Stomach (tissue), 9 donors: ENCODE data around the gene HMOX2. TPM values are rescaled to one million over a fixed set of nuclear protein-coding genes. Genes with fewer than 3 reads are reported as not detected.
A peak's percentile ranks its signal among the peaks of the same experiment; 100 is the strongest.

Experiments used
- DNase-seq, 2 donors: peaks; one replicate each; pipeline versions ENCODE4 v3.0.0 to v3.0.0-alpha.2; 2013 to 2019
- H3K27ac ChIP-seq, 5 donors: fragments of 200-600 bp in 4 of 5; sonication (generic) in 4 of 5; one replicate each; pipeline ENCODE4 v1.5.1; 2013 to 2019; ENCODE audit warnings: mild to moderate bottlenecking in 1 of 5, moderate library complexity in 1 of 5
- H3K27me3 ChIP-seq, 3 donors: fragments of 200-600 bp; sonication (generic); one replicate each; pipeline ENCODE4 v1.5.1; 2017 to 2019; ENCODE audit warnings: mixed run types in 1 of 3
- H3K36me3 ChIP-seq, 4 donors: fragments of 200-600 bp; sonication (generic); 1 replicate in 3 of 4; 2 replicates in 1 of 4; pipeline ENCODE4 v1.5.1; 2016 to 2019
- H3K4me1 ChIP-seq, 4 donors: fragments of 200-600 bp; sonication (generic); one replicate each; pipeline ENCODE4 v1.5.1; 2016 to 2019
- H3K4me3 ChIP-seq, 4 donors: fragments of 200-600 bp; sonication (generic) in 3 of 4; one replicate each; pipeline ENCODE4 v1.5.1; 2016 to 2019; ENCODE audit warnings: mild to moderate bottlenecking in 1 of 4
- H3K9me3 ChIP-seq, 4 donors: fragments of 200-600 bp; sonication (generic); one replicate each; pipeline ENCODE4 v1.5.1; 2016 to 2019
- CTCF ChIP-seq, 7 experiments: fragments of 450-650 bp in 4 of 7; fragments of 200-600 bp in 3 of 7; sonication (generic) in 3 of 7; IDR thresholded peaks; one replicate each; pipeline ENCODE4 v1.5.1; 2016 to 2019; ENCODE audit warnings: antibody characterized with exemption in 7 of 7, control low read depth in 2 of 7, mild to moderate bottlenecking in 1 of 7
- EP300 ChIP-seq: sonication (generic); formaldehyde crosslinking; IDR thresholded peaks from one replicate; pipeline ENCODE4 v1.6.1; 2017; ENCODE audit warnings: antibody characterized with exemption
- POLR2A ChIP-seq, 4 donors: fragments of 450-650 bp; IDR thresholded peaks; one replicate each; pipeline ENCODE4 v1.6.1; 2016; ENCODE audit warnings: antibody characterized with exemption in 4 of 4, control low read depth in 2 of 4, mild to moderate bottlenecking in 1 of 4, moderate library complexity in 1 of 4
- POLR2AphosphoS5 ChIP-seq, 3 donors: sonication (generic); formaldehyde crosslinking; IDR thresholded peaks; one replicate each; pipeline ENCODE4 v1.6.1; 2016; ENCODE audit warnings: antibody characterized with exemption in 3 of 3
- WGBS, 5 donors: extraction: QIAGEN DNeasy Blood & Tissue Kit in 3 of 5; methylation state at CpG; one replicate each; pipeline versions ENCODE4 v1.1.5 to v1.1.7; 2013 to 2018; 5-methylcytosine and 5-hydroxymethylcytosine counted together
- intact Hi-C: fragments of 100-400 bp; cut with DNase I; formaldehyde crosslinking; loops from one replicate; pipeline ENCODE4 v1.15.1; 2023; ENCODE audit warnings: low total_unique reads
- polyA plus RNA-seq, 3 donors: library from polyadenylated mRNA; stranded (reverse); fragments of 200-250 nt; gene quantifications; one replicate each; pipeline ENCODE4 v1.2.3, GENCODE V29; 2013
- total RNA-seq, 5 donors: library from RNA; depleted of rRNA; stranded (reverse); fragments of >200 nt; gene quantifications; one replicate each; pipeline versions ENCODE4 v1.1.0 to v1.2.3, GENCODE V29; 2014 to 2016
- donor health status: healthy with polysubstance abuse.
- donor health status: Bipolar disorder and iron deficiency.
- donor health status: healthy.

HMOX2 gene
- total and polyA plus RNA-seq, 8 donors, result 6.4 to 175 (median 70.2) TPM

GRCh38 chr16:4512473-4512872 is 36.3 kb downstream of the HMOX2 start:
- intact Hi-C loops, result no loop called here
- Histone ChIP-seq H3K9me3 (no peaks in the 10 kb centered on the region), H3K27ac (peak overlapping the region in 3 of 5 donors; percentile 1 to 82 (median 75)), H3K4me1 (peaks cover 29 to 77% (median 50%) of the 10 kb centered on the region in 4 donors), H3K27me3 (no peaks in the 10 kb centered on the region), H3K4me3 (no peak overlapping the region), H3K36me3 (peaks cover 56 to 70% (median 69%) of the 10 kb centered on the region in 4 donors)
- WGBS, 5 donors, result 79 to 90% (median 84%) methylated on average over 5 to 10 of the region's 10 CpGs
- DNase-seq, result no peak
- TF ChIP-seq POLR2A (IDR thresholded peaks at IDR 0.05), result no peak
- TF ChIP-seq CTCF (IDR thresholded peaks at IDR 0.05), result no peak
- no peak for TF ChIP-seq EP300
- no peak for TF ChIP-seq POLR2AphosphoS5 (IDR thresholded peaks at IDR 0.05)

- Histone ChIP-seq H3K4me1 (peaks cover 29 to 84% (median 50%) of the 10 kb centered on the region in 4 donors), H3K4me3 (no peak overlapping the region), H3K36me3 (peaks cover 48 to 62% (median 61%) of the 10 kb centered on the region in 4 donors), H3K27ac (peak overlapping the region in 3 of 5 donors; percentile 73 to 82 (median 75)), H3K9me3 (no peaks in the 10 kb centered on the region), H3K27me3 (no peaks in the 10 kb centered on the region)
- WGBS, 5 donors, result 66 to 82% (median 75%) methylated on average over 15 to 19 of the region's 19 CpGs
- no peak for TF ChIP-seq EP300
- no peak for TF ChIP-seq POLR2A (IDR thresholded peaks at IDR 0.05)
- TF ChIP-seq POLR2AphosphoS5 (IDR thresholded peaks at IDR 0.05), result no peak
- TF ChIP-seq CTCF (IDR thresholded peaks at IDR 0.05), result no peak
- intact Hi-C loops, result no loop called here
- DNase-seq, result no peak
Measured at GRCh38 chr16:4513086-4513860, 37.1 kb downstream of the HMOX2 start.

- intact Hi-C loops, result no loop called here
- no peak for DNase-seq
- H3K36me3 ChIP-seq, result peaks cover 42 to 56% (median 55%) of the 10 kb centered on the region in 4 donors
Measured at GRCh38 chr16:4513881-4514280, 37.7 kb downstream of the HMOX2 start.

GRCh38 chr16:4514606-4515005 is 38.4 kb downstream of the HMOX2 start:
- no peaks in the 10 kb centered on the region for H3K27me3 ChIP-seq
- H3K4me3 ChIP-seq, result no peak overlapping the region
- DNase-seq, result no peak
- 22 to 48% (median 30%) methylated on average over 7 of the region's 7 CpGs for WGBS, 5 donors
- peaks cover 29 to 83% (median 49%) of the 10 kb centered on the region in 4 donors for H3K4me1 ChIP-seq
- H3K36me3 ChIP-seq, result peaks cover 34 to 49% (median 47%) of the 10 kb centered on the region in 4 donors
- intact Hi-C loops, result no loop called here
- peak overlapping the region; percentile 15 to 82 (median 73) for H3K27ac ChIP-seq
- TF ChIP-seq EP300 (no peak), POLR2A (IDR thresholded peaks at IDR 0.05) (no peak), CTCF (IDR thresholded peaks at IDR 0.05) (no peak), POLR2AphosphoS5 (IDR thresholded peaks at IDR 0.05) (no peak)
- H3K9me3 ChIP-seq, result no peaks in the 10 kb centered on the region

More at GRCh38 chr16:4513881-4514280, 37.7 kb downstream of the HMOX2 start:
- TF ChIP-seq POLR2A (IDR thresholded peaks at IDR 0.05) (no peak), EP300 (no peak), CTCF (IDR thresholded peaks at IDR 0.05) (no peak), POLR2AphosphoS5 (IDR thresholded peaks at IDR 0.05) (no peak)
- WGBS, 5 donors, result 90 to 96% (median 93%) methylated on average over 7 of the region's 7 CpGs
- H3K9me3 ChIP-seq, result no peaks in the 10 kb centered on the region
- peak overlapping the region; percentile 15 to 82 (median 73) for H3K27ac ChIP-seq
- H3K4me1 ChIP-seq, result peaks cover 29 to 84% (median 50%) of the 10 kb centered on the region in 4 donors
- no peaks in the 10 kb centered on the region for H3K27me3 ChIP-seq
- H3K4me3 ChIP-seq, result no peak overlapping the region
